ENCODE measurements around the gene MYMK.

MYMK gene

DNA sequence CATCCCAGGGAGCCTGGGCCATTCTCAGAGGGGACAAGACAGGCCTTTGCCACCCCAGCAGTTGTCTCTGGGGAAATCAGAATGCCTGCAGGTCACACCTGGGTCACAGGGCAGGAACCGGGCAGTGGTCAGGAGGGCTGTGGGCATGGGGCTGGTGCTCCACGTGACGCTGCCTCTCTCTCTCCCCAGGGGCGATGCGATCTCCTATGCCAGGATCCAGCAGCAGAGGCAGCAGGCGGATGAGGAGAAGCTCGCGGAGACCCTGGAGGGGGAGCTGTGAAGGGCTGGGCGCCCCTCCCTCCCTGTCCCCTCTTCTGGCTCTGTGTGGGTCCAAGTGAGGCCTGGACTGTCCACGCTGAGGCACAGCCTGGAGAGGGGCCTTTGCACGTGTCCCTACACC is 56.4 kb downstream of the MYMK start:
- DNase-seq (ENCODE audit: low spot score): no peak

DNA sequence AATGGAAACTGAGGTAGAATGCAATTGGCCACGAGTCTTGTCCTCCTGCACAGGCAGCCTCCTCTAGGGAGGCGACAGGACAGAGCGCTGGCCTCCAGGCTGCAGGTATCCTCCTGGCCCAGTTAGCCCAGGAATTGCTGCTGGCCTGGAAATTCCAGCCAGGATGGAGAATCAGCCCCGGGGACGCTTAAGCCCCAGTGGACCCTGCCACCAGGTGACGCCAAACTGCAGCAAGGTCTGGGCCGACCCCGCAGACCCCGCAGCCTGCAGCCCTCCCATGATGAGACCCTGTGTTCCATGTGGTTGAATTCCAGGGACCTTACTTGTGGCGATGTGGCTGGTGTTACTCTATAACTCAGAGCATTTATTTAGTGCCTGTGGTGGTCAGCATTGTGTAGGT is 57.7 kb downstream of the MYMK start:
- no peak for DNase-seq (ENCODE audit: low spot score)

DNA sequence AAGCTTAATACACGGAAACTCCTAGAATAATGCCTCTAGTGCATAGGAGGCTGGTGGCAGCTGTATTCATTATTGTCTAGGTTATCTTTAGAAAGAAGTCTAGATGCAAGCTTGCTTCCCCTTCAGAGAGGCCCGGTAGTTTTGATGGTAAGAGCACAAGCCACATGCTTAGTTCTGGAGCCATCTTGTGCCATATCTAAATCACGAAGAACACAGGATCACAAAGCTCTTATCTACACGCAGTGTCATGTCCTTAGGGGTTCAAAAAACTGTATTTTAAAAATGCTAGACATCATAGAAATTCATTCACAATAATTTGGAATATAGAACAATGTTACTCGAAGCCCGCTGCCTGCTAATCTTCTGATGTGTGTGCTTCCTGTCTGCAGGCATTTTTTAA is 58.8 kb downstream of the MYMK start:
- no peak for DNase-seq (ENCODE audit: low spot score)

DNA sequence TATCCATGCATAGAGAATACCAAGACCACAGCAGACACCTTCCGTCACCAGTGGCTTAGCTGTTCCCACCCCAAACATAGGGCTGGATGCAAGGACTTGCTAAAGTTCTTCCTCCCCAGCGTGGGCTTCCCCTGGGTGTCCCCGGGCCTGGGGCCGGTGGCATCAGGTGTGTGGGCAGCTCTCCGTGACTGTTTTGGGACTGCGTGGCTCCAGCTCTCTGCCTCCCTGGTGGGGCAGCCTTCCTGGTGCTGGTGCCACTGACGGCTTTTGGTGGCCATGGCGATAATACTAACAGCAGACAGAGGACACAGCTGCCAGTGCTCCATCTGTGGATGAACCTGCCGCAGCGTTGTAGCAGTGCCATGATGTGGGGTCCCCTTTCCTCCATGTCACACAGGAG is 60.1 kb downstream of the MYMK start:
- DNase-seq (ENCODE audit: low spot score): no peak
